HEK293 (cell line): ENCODE data around the gene GNB5.

Experiments used
- BCL11B ChIP-seq: fragments of 450-650 bp; formaldehyde crosslinking; IDR thresholded peaks from 2 replicates; pipeline ENCODE4 v1.5.1; 2016; ENCODE audit warnings: low read depth, missing biosample characterization, missing genetic modification characterization
- YY1 ChIP-seq: fragments of 450-650 bp; formaldehyde crosslinking; IDR thresholded peaks from 2 replicates; pipeline ENCODE4 v1.5.1; 2018; ENCODE audit warnings: missing biosample characterization, missing genetic modification characterization
- ZNF501 ChIP-seq: fragments of 450-650 bp; formaldehyde crosslinking; IDR thresholded peaks from 2 replicates; pipeline ENCODE4 v1.5.1; 2016; ENCODE audit warnings: missing biosample characterization, missing genetic modification characterization
- TF ChIP-seq, protein P1 (sequence below): fragments of 450-650 bp; formaldehyde crosslinking; IDR thresholded peaks from 2 replicates; pipeline ENCODE4 v1.5.1; 2016; ENCODE audit warnings: missing biosample characterization, missing genetic modification characterization
- TF ChIP-seq, protein P2 (sequence below): fragments of 450-650 bp; formaldehyde crosslinking; IDR thresholded peaks from 2 replicates; pipeline ENCODE4 v1.5.1; 2017; ENCODE audit warnings: missing biosample characterization, missing genetic modification characterization
- TF ChIP-seq, protein P3 (sequence below): IDR thresholded peaks from 2 replicates; pipeline ENCODE4 v1.6.1; 2011; ENCODE audit warnings: mild to moderate bottlenecking, low read depth, low read length, borderline replicate concordance
- TF ChIP-seq, protein P4 (sequence below): fragments of 450-650 bp; formaldehyde crosslinking; IDR thresholded peaks from 2 replicates; pipeline ENCODE4 v1.5.1; 2016; ENCODE audit warnings: missing biosample characterization, missing genetic modification characterization
- TF ChIP-seq, protein P5 (sequence below): fragments of 450-650 bp; formaldehyde crosslinking; IDR thresholded peaks from 2 replicates; pipeline ENCODE4 v1.5.1; 2017; ENCODE audit warnings: missing biosample characterization, missing genetic modification characterization

DNA sequence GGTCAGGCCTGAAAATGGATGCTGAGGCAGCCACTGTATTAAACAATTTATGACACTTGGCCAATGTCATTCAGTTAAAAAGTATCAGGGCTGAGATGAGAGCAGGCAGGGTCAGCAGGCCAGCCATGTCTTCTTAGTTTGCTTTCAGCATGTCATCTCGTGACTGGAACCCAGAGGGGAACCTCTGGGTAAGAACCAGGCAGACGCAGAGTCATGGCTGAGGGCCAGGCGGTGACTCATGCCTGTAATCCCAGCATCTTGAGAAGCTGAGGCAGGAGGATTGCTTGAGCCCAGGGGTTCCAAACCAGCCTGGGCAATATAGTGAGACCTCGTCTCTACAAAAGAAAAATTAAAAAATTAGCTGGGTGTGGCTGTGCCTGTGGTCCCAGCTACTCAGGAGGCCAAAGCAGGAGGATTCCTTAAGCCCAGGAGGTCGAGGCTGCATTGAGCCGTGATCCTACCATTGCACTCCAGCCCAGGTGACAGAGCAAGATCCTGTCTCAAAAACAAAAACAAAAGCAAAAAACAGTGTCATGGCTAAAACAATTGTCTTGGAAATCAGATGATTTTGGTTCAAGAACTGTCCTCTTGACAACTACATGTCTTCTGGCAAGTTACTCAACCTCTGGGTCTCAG, 90.3 kb downstream of the GNB5 start:
- TF ChIP-seq ZNF501 (tag by site-specific recombination), result no peak
- TF ChIP-seq, protein P1, sequence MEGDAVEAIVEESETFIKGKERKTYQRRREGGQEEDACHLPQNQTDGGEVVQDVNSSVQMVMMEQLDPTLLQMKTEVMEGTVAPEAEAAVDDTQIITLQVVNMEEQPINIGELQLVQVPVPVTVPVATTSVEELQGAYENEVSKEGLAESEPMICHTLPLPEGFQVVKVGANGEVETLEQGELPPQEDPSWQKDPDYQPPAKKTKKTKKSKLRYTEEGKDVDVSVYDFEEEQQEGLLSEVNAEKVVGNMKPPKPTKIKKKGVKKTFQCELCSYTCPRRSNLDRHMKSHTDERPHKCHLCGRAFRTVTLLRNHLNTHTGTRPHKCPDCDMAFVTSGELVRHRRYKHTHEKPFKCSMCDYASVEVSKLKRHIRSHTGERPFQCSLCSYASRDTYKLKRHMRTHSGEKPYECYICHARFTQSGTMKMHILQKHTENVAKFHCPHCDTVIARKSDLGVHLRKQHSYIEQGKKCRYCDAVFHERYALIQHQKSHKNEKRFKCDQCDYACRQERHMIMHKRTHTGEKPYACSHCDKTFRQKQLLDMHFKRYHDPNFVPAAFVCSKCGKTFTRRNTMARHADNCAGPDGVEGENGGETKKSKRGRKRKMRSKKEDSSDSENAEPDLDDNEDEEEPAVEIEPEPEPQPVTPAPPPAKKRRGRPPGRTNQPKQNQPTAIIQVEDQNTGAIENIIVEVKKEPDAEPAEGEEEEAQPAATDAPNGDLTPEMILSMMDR (tag by site-specific recombination), result no peak
- TF ChIP-seq, protein P2, sequence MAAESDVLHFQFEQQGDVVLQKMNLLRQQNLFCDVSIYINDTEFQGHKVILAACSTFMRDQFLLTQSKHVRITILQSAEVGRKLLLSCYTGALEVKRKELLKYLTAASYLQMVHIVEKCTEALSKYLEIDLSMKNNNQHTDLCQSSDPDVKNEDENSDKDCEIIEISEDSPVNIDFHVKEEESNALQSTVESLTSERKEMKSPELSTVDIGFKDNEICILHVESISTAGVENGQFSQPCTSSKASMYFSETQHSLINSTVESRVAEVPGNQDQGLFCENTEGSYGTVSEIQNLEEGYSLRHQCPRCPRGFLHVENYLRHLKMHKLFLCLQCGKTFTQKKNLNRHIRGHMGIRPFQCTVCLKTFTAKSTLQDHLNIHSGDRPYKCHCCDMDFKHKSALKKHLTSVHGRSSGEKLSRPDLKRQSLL (tag by site-specific recombination), result no peak
- TF ChIP-seq, protein P3, sequence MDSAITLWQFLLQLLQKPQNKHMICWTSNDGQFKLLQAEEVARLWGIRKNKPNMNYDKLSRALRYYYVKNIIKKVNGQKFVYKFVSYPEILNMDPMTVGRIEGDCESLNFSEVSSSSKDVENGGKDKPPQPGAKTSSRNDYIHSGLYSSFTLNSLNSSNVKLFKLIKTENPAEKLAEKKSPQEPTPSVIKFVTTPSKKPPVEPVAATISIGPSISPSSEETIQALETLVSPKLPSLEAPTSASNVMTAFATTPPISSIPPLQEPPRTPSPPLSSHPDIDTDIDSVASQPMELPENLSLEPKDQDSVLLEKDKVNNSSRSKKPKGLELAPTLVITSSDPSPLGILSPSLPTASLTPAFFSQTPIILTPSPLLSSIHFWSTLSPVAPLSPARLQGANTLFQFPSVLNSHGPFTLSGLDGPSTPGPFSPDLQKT, result no peak
- no peak for TF ChIP-seq BCL11B
- TF ChIP-seq, protein P4, sequence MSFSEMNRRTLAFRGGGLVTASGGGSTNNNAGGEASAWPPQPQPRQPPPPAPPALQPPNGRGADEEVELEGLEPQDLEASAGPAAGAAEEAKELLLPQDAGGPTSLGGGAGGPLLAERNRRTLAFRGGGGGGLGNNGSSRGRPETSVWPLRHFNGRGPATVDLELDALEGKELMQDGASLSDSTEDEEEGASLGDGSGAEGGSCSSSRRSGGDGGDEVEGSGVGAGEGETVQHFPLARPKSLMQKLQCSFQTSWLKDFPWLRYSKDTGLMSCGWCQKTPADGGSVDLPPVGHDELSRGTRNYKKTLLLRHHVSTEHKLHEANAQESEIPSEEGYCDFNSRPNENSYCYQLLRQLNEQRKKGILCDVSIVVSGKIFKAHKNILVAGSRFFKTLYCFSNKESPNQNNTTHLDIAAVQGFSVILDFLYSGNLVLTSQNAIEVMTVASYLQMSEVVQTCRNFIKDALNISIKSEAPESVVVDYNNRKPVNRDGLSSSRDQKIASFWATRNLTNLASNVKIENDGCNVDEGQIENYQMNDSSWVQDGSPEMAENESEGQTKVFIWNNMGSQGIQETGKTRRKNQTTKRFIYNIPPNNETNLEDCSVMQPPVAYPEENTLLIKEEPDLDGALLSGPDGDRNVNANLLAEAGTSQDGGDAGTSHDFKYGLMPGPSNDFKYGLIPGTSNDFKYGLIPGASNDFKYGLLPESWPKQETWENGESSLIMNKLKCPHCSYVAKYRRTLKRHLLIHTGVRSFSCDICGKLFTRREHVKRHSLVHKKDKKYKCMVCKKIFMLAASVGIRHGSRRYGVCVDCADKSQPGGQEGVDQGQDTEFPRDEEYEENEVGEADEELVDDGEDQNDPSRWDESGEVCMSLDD (tag by site-specific recombination), result no peak
- TF ChIP-seq YY1 (tag by site-specific recombination), result no peak
- TF ChIP-seq, protein P5, sequence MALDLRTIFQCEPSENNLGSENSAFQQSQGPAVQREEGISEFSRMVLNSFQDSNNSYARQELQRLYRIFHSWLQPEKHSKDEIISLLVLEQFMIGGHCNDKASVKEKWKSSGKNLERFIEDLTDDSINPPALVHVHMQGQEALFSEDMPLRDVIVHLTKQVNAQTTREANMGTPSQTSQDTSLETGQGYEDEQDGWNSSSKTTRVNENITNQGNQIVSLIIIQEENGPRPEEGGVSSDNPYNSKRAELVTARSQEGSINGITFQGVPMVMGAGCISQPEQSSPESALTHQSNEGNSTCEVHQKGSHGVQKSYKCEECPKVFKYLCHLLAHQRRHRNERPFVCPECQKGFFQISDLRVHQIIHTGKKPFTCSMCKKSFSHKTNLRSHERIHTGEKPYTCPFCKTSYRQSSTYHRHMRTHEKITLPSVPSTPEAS (tag by site-specific recombination), result no peak
